GM23248 (cell line): ENCODE data around the gene KIAA1191.

ENCODE experiments used
- EZH2 ChIP-seq: fragments of 200-600 bp; sonication (generic); IDR thresholded peaks from 2 replicates; pipeline ENCODE4 v1.6.1; 2018; ENCODE audit warnings: antibody characterized with exemption, mild to moderate bottlenecking; ENCODE audit not compliant: insufficient read depth, poor library complexity, severe bottlenecking
- EZH2phosphoT487 ChIP-seq: fragments of 200-600 bp; sonication (generic); IDR thresholded peaks from 2 replicates; pipeline ENCODE4 v1.6.1; 2018; ENCODE audit warnings: antibody characterized with exemption, moderate library complexity, mild to moderate bottlenecking, low read depth; ENCODE audit not compliant: insufficient read depth

DNA sequence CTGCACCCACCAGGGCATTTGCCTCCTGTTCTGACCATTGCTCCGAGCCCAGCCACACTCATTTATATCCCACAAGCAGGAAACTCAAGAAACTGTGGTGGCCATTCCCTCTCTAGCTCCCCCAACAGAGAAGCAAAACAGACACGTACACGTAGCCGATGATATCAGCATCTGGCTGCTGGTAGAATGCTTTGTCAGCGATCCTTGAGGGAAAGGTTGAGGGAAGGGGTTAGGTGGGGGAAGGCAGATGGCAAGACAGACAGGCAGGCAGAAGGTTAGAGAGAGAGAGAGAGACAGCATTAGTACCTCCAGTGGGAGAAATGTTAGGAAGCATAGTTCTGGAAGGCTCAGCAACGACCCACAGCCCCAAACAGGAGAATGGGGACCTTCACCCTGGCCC, 34.8 kb upstream of the KIAA1191 start:
- TF ChIP-seq EZH2 (no peak), EZH2phosphoT487 (no peak)
